ENCODE data around the gene PCF11. TPM values are rescaled to one million over a fixed set of nuclear protein-coding genes. Genes with fewer than 3 reads are reported as not detected.

Gene PCF11
- total RNA-seq, 1 experiment from 2014 or later, result 41.7 TPM

- H3K79me2 ChIP-seq (ENCODE audit: low read length), result peaks cover 37% of the 10 kb centered on the region
- POLR2A ChIA-PET (ENCODE audit: unreplicated experiment), result interaction anchor here (0.6 kb wide), 1 partner anchor 37 kb away, joined by 3 read pairs; no protein-coding TSS in a partner anchor
- ATAC-seq, result no peak
Observed at GRCh38 chr11:83192606-83193245, 35.8 kb downstream of the PCF11 start.

GRCh38 chr11:83193315-83194280 is 36.7 kb downstream of the PCF11 start, which contains the start of gene ANKRD42:
Gene ANKRD42 (plus strand): TSS chr11:83193712. CDS start chr11:83194671, 959 bp downstream.
- TF ChIP-seq EZH2 (IDR thresholded peaks at IDR 0.05; ENCODE audit: low read length, unreplicated experiment) (no peak), EZH2phosphoT487 (IDR thresholded peaks at IDR 0.05; ENCODE audit: borderline replicate concordance, low read length) (no peak), CTCF (conservative IDR thresholded peaks at IDR 0.05; ENCODE audit: low read depth, low read length) (no peak)
- Histone ChIP-seq H3K4me3 (ENCODE audit: low read length) (peak within 1 kb of the TSS; percentile 96), H4K20me1 (ENCODE audit: low read length) (no peaks in the 10 kb centered on the region), H3K27ac (ENCODE audit: low read length) (peak within 1 kb of the TSS; percentile 58), H3F3A (ENCODE audit: low read length, unreplicated experiment) (no peaks in the 10 kb centered on the region), H3K9me3 (ENCODE audit: low read length) (no peaks in the 10 kb centered on the region), H3K4me2 (ENCODE audit: low read length) (peak within 1 kb of the TSS; percentile 87), H3K9me2 (replicated peaks; ENCODE audit: low read length) (no peaks in the 10 kb centered on the region), H3K36me3 (ENCODE audit: low read depth, low read length) (peaks cover 20% of the 10 kb centered on the region), H3K9ac (ENCODE audit: low read length) (peak within 1 kb of the TSS; percentile 91), H2AFZ (ENCODE audit: low read length) (peak within 1 kb of the TSS; percentile 95), H3K79me2 (ENCODE audit: low read length) (peaks cover 37% of the 10 kb centered on the region), H3K27me3 (ENCODE audit: low read length) (no peaks in the 10 kb centered on the region), H3K4me1 (ENCODE audit: insufficient read depth, low read length) (peaks cover 29% of the 10 kb centered on the region)
- ATAC-seq, result peak; percentile 84
- DNase-seq, result peak; percentile 98
- ChIA-PET POLR2A (ENCODE audit: unreplicated experiment) (interaction anchor here (0.6 kb wide), 1 partner anchor 38 kb away, joined by 3 read pairs; no protein-coding TSS in a partner anchor), CTCF (no interaction called here)
- TSS peak; percentile 75 for BruUV-seq (replicated peaks)
- intact Hi-C loops (cut with micrococcal nuclease), result loop anchor here (1.0 to 5.0 kb wide), 4 partner anchors 37 to 293 kb away; partner anchors contain the start of genes DDIAS and PRCP

More at GRCh38 chr11:83192606-83193245, 35.8 kb downstream of the PCF11 start:
- Histone ChIP-seq H3K27me3 (ENCODE audit: low read length) (no peaks in the 10 kb centered on the region), H3K9me3 (ENCODE audit: low read length) (no peaks in the 10 kb centered on the region), H3K4me3 (ENCODE audit: low read length) (peak overlapping the region; percentile 96), H3F3A (ENCODE audit: low read length, unreplicated experiment) (no peaks in the 10 kb centered on the region), H3K9me2 (replicated peaks; ENCODE audit: low read length) (no peaks in the 10 kb centered on the region), H2AFZ (ENCODE audit: low read length) (peak overlapping the region; percentile 95), H4K20me1 (ENCODE audit: low read length) (no peaks in the 10 kb centered on the region), H3K9ac (ENCODE audit: low read length) (peak overlapping the region; percentile 91), H3K4me2 (ENCODE audit: low read length) (peak overlapping the region; percentile 87), H3K4me1 (ENCODE audit: insufficient read depth, low read length) (peaks cover 29% of the 10 kb centered on the region), H3K27ac (ENCODE audit: low read length) (peak overlapping the region; percentile 58), H3K36me3 (ENCODE audit: low read depth, low read length) (peaks cover 20% of the 10 kb centered on the region)
- CTCF ChIA-PET, result no interaction called here
- no peak for TF ChIP-seq CTCF (conservative IDR thresholded peaks at IDR 0.05; ENCODE audit: low read depth, low read length)
- TF ChIP-seq EZH2 (IDR thresholded peaks at IDR 0.05; ENCODE audit: low read length, unreplicated experiment), result no peak
- no peak for TF ChIP-seq EZH2phosphoT487 (IDR thresholded peaks at IDR 0.05; ENCODE audit: borderline replicate concordance, low read length)
- no TSS peak for BruUV-seq (replicated peaks)
- intact Hi-C loops (cut with micrococcal nuclease), result loop anchor here (1.0 to 5.0 kb wide), 3 partner anchors 36 to 292 kb away; partner anchors contain the start of genes DDIAS and PRCP
- no peak for DNase-seq
